HG02981 (cell line): ENCODE data around the gene APBA1.

Experiments
- ATAC-seq: cut with Tn5 transposase; IDR thresholded peaks from one replicate; pipeline ENCODE4 v1.9.1; 2021; ENCODE audit warnings: mild to moderate bottlenecking, moderate library complexity; ENCODE audit not compliant: unreplicated experiment

The APBA1 gene

GRCh38 chr9:69579760-69580581, 92.2 kb downstream of the APBA1 start:
- no peak for ATAC-seq

- ATAC-seq, result no peak
These were observed 93.0 kb downstream of the APBA1 start for GRCh38 chr9:69579032-69579758.

GRCh38 chr9:69578026-69578425, 94.1 kb downstream of the APBA1 start:
- no peak for ATAC-seq

- ATAC-seq, result no peak
These were observed 95.0 kb downstream of the APBA1 start for GRCh38 chr9:69577123-69577522.

DNA sequence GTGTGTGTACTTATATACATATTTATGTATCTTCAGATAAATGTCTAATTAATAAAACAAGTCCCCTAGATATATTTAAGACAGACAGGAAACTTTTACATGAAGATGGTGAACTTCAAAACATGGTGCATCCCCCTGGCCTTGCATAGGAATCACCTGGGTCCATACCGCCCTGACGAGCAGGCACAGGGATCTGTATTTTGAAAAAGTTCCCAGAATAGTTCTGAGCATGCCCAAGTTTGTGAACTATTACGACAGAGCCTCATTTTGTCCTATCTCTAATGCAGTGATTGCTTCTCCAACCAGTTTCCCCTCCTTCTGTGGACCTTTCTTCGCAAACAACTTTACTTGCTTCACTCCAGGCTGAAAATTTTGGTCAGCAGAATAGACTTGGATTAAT, 98.1 kb downstream of the APBA1 start:
- no peak for ATAC-seq

DNA sequence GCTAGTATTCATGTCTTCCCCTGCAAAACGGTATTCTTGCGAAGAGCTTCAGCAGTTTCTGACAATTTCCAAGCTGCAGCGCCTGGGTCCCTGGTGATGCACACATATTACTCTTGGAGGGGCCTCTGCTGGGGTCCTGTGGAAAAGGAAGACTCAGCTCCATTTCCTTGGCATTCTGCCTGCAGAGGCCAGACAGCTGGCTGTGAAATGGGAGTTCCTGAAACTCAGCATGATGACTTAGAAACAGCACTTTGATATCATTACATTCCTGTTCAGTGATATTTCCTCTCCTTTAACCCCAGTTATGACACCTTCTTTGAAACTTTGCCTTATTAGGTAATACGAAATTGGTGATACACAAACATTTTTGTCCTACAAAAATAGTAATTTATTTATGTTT, 98.5 kb downstream of the APBA1 start:
- ATAC-seq, result no peak

- ATAC-seq, result no peak
These were observed 99.6 kb downstream of the APBA1 start for GRCh38 chr9:69572611-69573010.

DNA sequence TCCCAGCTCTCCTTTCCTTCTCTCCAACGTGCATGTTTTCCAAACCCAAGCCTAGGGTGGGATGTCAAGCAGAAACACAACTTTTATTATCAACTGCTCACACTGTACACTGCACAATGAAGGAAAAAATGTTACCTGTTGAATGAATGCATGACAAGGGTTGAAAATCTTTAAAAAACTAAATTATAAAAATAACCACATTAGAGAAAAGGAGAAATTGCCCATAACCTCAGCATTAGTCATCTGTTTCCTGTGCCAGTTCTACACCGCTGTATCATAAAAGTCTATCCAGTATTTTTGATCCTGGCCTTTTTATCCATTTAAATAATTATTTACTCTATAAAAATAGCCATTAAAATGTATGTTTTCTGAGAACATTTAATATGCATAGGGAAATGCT, 101.1 kb downstream of the APBA1 start:
- ATAC-seq, result no peak

GRCh38 chr9:69569738-69570451, 102.3 kb downstream of the APBA1 start:
- no peak for ATAC-seq

GRCh38 chr9:69564557-69564956, 107.6 kb downstream of the APBA1 start:
- no peak for ATAC-seq

DNA sequence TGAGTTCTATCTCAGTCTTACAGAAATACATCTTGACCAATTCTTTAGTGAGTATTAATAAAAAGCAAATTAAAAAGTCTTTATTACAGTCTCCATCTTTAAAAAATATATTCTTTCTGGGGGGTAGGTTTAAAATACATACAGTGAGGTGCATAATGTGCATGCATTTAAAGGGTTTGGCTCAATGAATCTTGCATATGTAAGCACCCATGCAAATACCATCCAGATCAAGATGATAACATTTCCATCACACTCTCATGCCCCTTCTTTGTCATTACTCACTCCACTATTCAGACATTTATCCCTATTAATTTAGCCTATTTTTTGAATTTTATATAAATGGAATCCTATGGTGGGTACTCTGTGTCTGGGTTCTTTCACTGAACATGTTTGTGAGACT, 113.0 kb downstream of the APBA1 start:
- no peak for ATAC-seq

GRCh38 chr9:69556707-69557106, 115.5 kb downstream of the APBA1 start:
- no peak for ATAC-seq

- no peak for ATAC-seq
These were observed 116.4 kb downstream of the APBA1 start for GRCh38 chr9:69555802-69556201.

GRCh38 chr9:69554945-69555344, 117.2 kb downstream of the APBA1 start:
- ATAC-seq, result no peak

DNA sequence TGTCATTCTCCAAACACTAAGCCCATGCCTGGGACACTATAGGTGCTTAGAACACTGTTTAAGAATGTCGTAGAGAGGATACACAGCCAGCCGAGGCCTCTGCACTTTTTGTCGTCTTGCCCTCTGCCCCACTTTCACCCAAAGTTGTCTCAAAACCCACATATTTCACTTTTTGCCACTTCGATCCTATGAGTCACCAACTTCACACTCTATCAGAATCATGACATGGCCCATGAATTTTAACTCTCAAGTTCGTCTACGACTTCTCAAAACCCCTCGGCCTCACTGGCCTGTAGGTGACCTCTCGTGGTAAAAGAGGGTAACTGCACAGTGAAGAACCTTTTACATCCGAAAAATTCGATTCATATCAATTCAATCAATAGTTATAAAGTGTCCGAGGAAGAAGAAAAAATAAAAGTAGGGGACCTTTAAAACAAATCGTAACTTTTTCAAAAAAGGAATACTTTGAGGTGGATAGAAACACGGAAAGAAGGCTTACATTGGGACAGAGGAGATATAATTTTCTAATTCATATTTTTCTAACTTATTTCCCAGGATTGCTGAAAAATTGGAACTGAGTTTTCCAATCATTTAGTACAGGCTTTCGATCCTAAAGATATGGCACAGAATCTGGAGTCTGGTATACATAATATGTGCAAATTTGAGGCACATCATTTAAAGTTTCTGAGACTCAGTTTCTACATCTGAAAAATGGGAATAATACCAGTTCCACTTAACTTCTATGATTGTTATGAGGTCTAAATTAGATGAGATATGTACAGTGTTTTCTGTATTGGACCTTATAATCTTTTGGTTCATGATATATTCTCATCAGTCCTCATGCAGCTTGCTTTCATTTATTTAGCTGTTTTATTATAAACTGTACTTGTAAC, 122.6 kb downstream of the APBA1 start:
- ATAC-seq, result no peak

GRCh38 chr9:69548681-69549080, 123.5 kb downstream of the APBA1 start:
- ATAC-seq, result no peak

DNA sequence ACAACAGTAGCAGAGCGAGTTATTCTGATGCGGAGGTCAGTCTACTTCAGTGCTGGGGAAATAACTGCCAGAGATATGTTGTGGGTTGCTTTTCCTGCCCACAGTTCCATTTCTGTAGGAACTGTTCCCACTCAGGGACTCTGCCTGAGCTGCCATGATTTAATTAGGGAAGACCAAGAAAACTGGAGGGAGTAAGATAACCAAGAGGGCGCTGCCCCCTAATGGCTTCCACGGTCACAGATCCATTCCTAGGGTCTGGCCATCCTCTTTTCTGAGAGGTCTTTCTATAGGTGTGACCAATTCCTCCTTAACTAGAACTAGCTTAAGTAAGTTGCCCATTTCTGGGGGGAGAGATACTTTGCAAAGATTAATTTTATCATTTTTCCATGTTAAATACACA, 125.9 kb downstream of the APBA1 start:
- ATAC-seq, result no peak

DNA sequence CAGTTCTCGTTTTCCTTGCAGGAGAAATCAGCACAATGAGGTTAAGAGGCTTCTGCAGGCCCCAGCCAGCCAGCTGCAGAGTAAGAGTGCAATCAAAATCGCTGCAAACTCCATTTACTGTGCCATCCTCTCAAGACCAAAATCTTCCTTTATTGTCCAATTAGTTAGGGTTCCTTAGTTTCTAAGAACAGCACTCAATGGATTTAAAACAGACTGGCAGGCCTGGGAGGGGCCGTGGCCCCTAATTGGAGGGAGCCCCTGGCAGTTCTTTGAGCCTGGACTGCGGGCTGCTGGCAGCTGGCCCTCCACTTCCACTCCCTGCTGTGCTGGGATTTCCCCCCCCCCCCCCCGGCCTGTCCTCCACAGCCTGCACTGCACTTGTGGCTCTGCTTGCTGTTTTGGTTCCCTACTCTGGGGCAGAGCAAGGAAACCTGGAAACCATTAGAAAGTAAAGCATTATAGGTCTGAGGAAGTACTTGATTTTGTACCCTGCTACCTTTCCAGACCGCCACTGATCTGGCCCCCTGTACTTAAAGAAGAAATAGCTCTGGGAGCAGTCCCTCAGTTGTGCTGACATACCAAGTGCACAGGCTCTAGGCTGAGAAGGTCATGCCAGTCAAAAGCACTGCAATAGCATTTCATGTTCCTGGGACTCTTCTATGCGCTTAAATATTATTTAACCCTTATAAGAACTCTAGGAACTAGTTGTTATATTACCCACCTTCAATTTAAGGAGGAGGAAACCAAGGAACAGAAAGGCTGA, 129.0 kb downstream of the APBA1 start:
- ATAC-seq, result no peak

GRCh38 chr9:69542058-69542457, 130.1 kb downstream of the APBA1 start:
- no peak for ATAC-seq

- ATAC-seq, result no peak
These were observed 136.3 kb downstream of the APBA1 start for GRCh38 chr9:69535911-69536310.
